ENCODE measurements around the gene C1orf159. TPM values are rescaled to one million over a fixed set of nuclear protein-coding genes. Genes with fewer than 3 reads are reported as not detected.
"Not testable (repeated sequence)": the region's sequence is repeated elsewhere in the genome, so short reads cannot be mapped to it uniquely, and the experiment has no call there.

C1orf159 gene
- total RNA-seq, 2 donors from 2014 or later: 18.9 to 36.0 TPM

GRCh38 chr1:1100296-1100695, 15.6 kb downstream of the C1orf159 start:
- H3K27ac ChIP-seq: no peak overlapping the region
- TF ChIP-seq, protein P1, sequence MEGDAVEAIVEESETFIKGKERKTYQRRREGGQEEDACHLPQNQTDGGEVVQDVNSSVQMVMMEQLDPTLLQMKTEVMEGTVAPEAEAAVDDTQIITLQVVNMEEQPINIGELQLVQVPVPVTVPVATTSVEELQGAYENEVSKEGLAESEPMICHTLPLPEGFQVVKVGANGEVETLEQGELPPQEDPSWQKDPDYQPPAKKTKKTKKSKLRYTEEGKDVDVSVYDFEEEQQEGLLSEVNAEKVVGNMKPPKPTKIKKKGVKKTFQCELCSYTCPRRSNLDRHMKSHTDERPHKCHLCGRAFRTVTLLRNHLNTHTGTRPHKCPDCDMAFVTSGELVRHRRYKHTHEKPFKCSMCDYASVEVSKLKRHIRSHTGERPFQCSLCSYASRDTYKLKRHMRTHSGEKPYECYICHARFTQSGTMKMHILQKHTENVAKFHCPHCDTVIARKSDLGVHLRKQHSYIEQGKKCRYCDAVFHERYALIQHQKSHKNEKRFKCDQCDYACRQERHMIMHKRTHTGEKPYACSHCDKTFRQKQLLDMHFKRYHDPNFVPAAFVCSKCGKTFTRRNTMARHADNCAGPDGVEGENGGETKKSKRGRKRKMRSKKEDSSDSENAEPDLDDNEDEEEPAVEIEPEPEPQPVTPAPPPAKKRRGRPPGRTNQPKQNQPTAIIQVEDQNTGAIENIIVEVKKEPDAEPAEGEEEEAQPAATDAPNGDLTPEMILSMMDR (IDR thresholded peaks at IDR 0.05): no peak
- DNase-seq: no peak
- no peaks in the 10 kb centered on the region for H3K9me3 ChIP-seq
- no peaks in the 10 kb centered on the region for H3K36me3 ChIP-seq
- no peaks in the 10 kb centered on the region for H3K4me1 ChIP-seq
- H3K4me3 ChIP-seq: no peak overlapping the region
- H3K9ac ChIP-seq (ENCODE audit: low read depth in 2 of 2, low read length in 2 of 2): no peak overlapping the region
- intact Hi-C loops (cut with DNase I): no loop called here
- H3K27me3 ChIP-seq: no peaks in the 10 kb centered on the region

DNA sequence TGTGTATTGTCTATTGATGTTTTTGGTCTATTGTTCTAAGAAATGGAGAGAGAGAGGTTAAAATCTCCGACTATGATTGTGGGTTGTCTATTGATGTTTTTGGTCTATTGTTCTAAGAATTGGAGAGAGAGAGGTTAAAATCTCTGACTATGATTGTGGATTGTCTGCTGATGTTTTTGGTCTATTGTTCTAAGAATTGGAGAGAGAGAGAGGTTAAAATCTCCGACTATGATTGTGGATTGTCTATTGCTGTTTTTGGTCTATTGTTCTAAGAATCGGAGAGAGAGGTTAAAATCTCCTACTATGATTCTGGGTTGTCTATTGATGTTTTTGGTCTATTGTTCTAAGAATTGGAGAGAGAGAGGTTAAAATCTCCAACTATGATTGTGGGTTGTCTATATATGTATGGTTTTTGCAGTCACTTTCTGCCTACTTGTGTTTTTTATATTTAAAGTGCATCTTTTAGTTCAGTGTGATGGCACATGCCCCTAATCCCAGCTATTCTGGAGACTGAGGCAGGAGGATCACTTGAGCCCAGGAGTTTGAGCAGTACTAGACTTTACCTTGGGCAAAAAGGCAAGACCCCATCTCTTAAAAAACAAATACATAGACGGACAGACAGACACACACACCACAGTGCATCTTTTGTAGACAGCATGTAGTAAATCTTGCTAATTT, 16.2 kb downstream of the C1orf159 start:
- Histone ChIP-seq H3K27ac (no peak overlapping the region), H3K9me3 (no peaks in the 10 kb centered on the region), H3K9ac (ENCODE audit: low read depth in 2 of 2, low read length in 2 of 2) (no peak overlapping the region), H3K36me3 (no peaks in the 10 kb centered on the region), H3K4me1 (no peaks in the 10 kb centered on the region), H3K27me3 (no peaks in the 10 kb centered on the region), H3K4me3 (no peak overlapping the region)
- TF ChIP-seq, protein P1 (IDR thresholded peaks at IDR 0.05): no peak
- intact Hi-C loops (cut with DNase I): no loop called here
- no peak for DNase-seq

- H3K36me3 ChIP-seq: no peaks in the 10 kb centered on the region
- H3K9ac ChIP-seq (ENCODE audit: low read depth in 2 of 2, low read length in 2 of 2): no peak overlapping the region
- no peak overlapping the region for H3K27ac ChIP-seq
- intact Hi-C loops (cut with DNase I): no loop called here
- TF ChIP-seq, protein P1 (IDR thresholded peaks at IDR 0.05): no peak
- no peak overlapping the region for H3K4me3 ChIP-seq
- H3K4me1 ChIP-seq: no peaks in the 10 kb centered on the region
- H3K27me3 ChIP-seq: no peaks in the 10 kb centered on the region
- no peaks in the 10 kb centered on the region for H3K9me3 ChIP-seq
- DNase-seq: no peak
Measured at GRCh38 chr1:1098681-1099421, 17.0 kb downstream of the C1orf159 start.

DNA sequence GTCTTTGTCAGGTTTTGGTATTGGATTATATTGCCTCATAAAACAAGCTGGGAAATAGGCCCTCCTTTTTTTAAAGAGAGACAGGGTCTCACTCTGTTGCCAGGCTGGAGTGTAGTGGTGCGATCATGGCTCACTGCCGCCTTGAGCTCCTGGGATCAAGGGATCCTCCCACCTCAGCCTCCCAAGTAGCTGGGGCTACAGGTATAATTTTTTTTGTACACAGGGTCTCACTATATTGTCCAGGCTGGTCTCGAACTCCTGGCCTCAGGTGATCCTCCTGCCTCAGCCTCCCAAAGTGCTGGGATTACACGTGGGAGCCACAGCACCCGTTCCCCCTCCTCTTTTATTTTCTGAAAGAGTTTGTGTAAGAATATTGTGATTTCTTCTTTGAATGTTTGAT, 19.8 kb downstream of the C1orf159 start:
- H3K9me3 ChIP-seq; H3K27ac ChIP-seq; H3K4me3 ChIP-seq; H3K4me1 ChIP-seq; H3K36me3 ChIP-seq; H3K27me3 ChIP-seq; H3K9ac ChIP-seq (ENCODE audit: low read depth in 2 of 2, low read length in 2 of 2); DNase-seq; intact Hi-C loops (cut with DNase I): not testable (repeated sequence)

GRCh38 chr1:1094981-1095380, 20.9 kb downstream of the C1orf159 start:
- H3K27ac ChIP-seq: no peak overlapping the region
- H3K4me1 ChIP-seq: no peaks in the 10 kb centered on the region
- no peaks in the 10 kb centered on the region for H3K27me3 ChIP-seq
- H3K9ac ChIP-seq (ENCODE audit: low read depth in 2 of 2, low read length in 2 of 2): no peak overlapping the region
- H3K36me3 ChIP-seq: no peaks in the 10 kb centered on the region
- no peaks in the 10 kb centered on the region for H3K9me3 ChIP-seq
- no peak overlapping the region for H3K4me3 ChIP-seq
- intact Hi-C loops (cut with DNase I): no loop called here
- TF ChIP-seq, protein P1 (IDR thresholded peaks at IDR 0.05): no peak
- DNase-seq: no peak

GRCh38 chr1:1093610-1093943, 22.3 kb downstream of the C1orf159 start:
- Histone ChIP-seq H3K36me3 (no peaks in the 10 kb centered on the region), H3K9me3 (no peaks in the 10 kb centered on the region), H3K27me3 (no peaks in the 10 kb centered on the region), H3K27ac (no peak overlapping the region), H3K4me3 (no peak overlapping the region), H3K9ac (ENCODE audit: low read depth in 2 of 2, low read length in 2 of 2) (no peak overlapping the region), H3K4me1 (no peaks in the 10 kb centered on the region)
- TF ChIP-seq, protein P1 (IDR thresholded peaks at IDR 0.05): no peak
- no peak for DNase-seq
- intact Hi-C loops (cut with DNase I): no loop called here

All from colonic mucosa (tissue), 4 donors.